IMR-90 (cell line): ENCODE data around the gene DOCK10.

ENCODE experiments used
- POLR2A ChIP-seq: IDR thresholded peaks from 2 replicates; pipeline ENCODE4 v1.6.1; 2012; ENCODE audit warnings: mild to moderate bottlenecking, low read depth, low read length
- TF ChIP-seq, protein P1 (sequence below): conservative IDR thresholded peaks from 2 replicates; pipeline ENCODE4 v1.5.1; 2012; ENCODE audit warnings: mild to moderate bottlenecking, low read depth, low read length, improper control_type of control experiment

DNA sequence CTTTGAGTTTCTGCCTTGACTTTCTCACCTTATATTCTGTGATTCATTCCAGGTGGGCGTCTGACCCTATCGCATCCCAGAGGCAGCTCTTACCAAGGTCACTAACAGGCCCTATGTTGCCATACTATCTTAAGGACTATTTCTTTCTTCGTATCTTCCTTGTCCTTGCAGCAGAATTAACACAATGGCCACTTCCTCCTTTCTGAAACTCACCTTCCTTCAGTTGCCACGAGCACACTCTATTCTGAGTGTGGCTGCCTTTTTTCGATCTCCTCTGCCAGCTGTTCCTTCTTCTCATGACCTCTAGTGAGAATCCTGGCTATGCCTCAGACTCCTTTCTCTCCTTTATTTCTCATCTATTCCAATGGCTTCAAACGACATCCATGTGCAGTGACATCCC is 165.7 kb downstream of the DOCK10 start:
- TF ChIP-seq, protein P1, sequence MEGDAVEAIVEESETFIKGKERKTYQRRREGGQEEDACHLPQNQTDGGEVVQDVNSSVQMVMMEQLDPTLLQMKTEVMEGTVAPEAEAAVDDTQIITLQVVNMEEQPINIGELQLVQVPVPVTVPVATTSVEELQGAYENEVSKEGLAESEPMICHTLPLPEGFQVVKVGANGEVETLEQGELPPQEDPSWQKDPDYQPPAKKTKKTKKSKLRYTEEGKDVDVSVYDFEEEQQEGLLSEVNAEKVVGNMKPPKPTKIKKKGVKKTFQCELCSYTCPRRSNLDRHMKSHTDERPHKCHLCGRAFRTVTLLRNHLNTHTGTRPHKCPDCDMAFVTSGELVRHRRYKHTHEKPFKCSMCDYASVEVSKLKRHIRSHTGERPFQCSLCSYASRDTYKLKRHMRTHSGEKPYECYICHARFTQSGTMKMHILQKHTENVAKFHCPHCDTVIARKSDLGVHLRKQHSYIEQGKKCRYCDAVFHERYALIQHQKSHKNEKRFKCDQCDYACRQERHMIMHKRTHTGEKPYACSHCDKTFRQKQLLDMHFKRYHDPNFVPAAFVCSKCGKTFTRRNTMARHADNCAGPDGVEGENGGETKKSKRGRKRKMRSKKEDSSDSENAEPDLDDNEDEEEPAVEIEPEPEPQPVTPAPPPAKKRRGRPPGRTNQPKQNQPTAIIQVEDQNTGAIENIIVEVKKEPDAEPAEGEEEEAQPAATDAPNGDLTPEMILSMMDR: no peak
- no peak for TF ChIP-seq POLR2A
